B cell (primary cell): ENCODE results near the gene PATE4. TPM values are rescaled to one million over a fixed set of nuclear protein-coding genes. Genes with fewer than 3 reads are reported as not detected.

Experiments
- ATAC-seq: fragments of 200-7000 bp; cut with Tn5 transposase; one replicate; pipeline ENCODE4 v1.10.0; 2021; ENCODE audit warnings: low read depth, mild to moderate bottlenecking, moderate number of reproducible peaks, moderate library complexity
- CTCF ChIA-PET: fragments of 350-600 bp; sonication (Branson Sonifier 250); formaldehyde crosslinking; loops from one replicate; lab custom pipeline; 2021; ENCODE audit warnings: antibody characterized with exemption, inconsistent platforms; lab: Charles Lee
- POLR2A ChIA-PET: fragments of 350-600 bp; sonication (Branson Sonifier 250); formaldehyde crosslinking; loops from one replicate; lab custom pipeline; 2021; ENCODE audit warnings: antibody characterized with exemption; lab: Charles Lee
- DNase-seq: peaks from one replicate; pipeline ENCODE4 v3.0.0; 2013
- H2AFZ ChIP-seq: 2 replicates; pipeline ENCODE4 v1.6.1; 2012; ENCODE audit warnings: mild to moderate bottlenecking, low read depth, low read length; ENCODE audit not compliant: insufficient read depth, poor library complexity, severe bottlenecking
- H3K27ac ChIP-seq, 2 donors: 1 replicate in 1 of 2; 2 replicates in 1 of 2; pipeline ENCODE4 v1.5.1; 2012 to 2013; ENCODE audit warnings: low read length in 2 of 2, mild to moderate bottlenecking in 2 of 2, moderate library complexity in 1 of 2
- H3K27me3 ChIP-seq, 4 experiments: fragments of 200-600 bp in 1 of 4; sonication (generic) in 1 of 4; replicated peaks in 1 of 4; 1 replicate in 2 of 4; 2 replicates in 2 of 4; pipeline versions ENCODE4 v1.6.1 to v1.7.0; 2013 to 2016; ENCODE audit warnings: low read length in 3 of 4, mild to moderate bottlenecking in 2 of 4, mixed read lengths in 1 of 4, moderate library complexity in 1 of 4; ENCODE audit not compliant: insufficient read depth in 4 of 4, control insufficient read depth in 3 of 4; ENCODE audit errors: control extremely low read depth in 1 of 4
- H3K36me3 ChIP-seq, 2 experiments: replicated peaks in 1 of 2; 1 replicate in 1 of 2; 2 replicates in 1 of 2; pipeline versions ENCODE4 v1.6.1 to v1.7.1; 2013; ENCODE audit warnings: low read length in 1 of 2; ENCODE audit not compliant: insufficient read depth in 2 of 2, control insufficient read depth in 1 of 2; ENCODE audit errors: control extremely low read depth in 1 of 2, extremely low read depth in 1 of 2
- H3K4me1 ChIP-seq, 2 donors: fragments of 200-600 bp in 1 of 2; sonication (generic) in 1 of 2; 1 replicate in 1 of 2; 2 replicates in 1 of 2; pipeline versions ENCODE4 v1.5.1 to v1.6.1; 2013 to 2017; ENCODE audit warnings: low read length in 2 of 2; ENCODE audit not compliant: control insufficient read depth in 2 of 2, insufficient read depth in 2 of 2
- H3K4me2 ChIP-seq: replicated peaks from 2 replicates; pipeline ENCODE3; 2012; ENCODE audit warnings: mild to moderate bottlenecking, low read depth, low read length; ENCODE audit not compliant: poor library complexity, severe bottlenecking
- H3K4me3 ChIP-seq, 5 experiments: fragments of 200-600 bp in 1 of 5; sonication (generic) in 1 of 5; 1 replicate in 3 of 5; 2 replicates in 2 of 5; pipeline versions ENCODE4 v1.5.1 to v1.7.0; 2011 to 2016; ENCODE audit warnings: low read length in 4 of 5, mild to moderate bottlenecking in 4 of 5, low read depth in 2 of 5, control low read depth in 1 of 5, moderate library complexity in 1 of 5; ENCODE audit not compliant: insufficient read depth in 1 of 5; ENCODE audit errors: control extremely low read depth in 1 of 5, extremely low read depth in 1 of 5
- H3K79me2 ChIP-seq: fragments of 200-600 bp; sonication (generic); one replicate; pipeline ENCODE4 v1.6.0; 2016; ENCODE audit warnings: low read length; ENCODE audit not compliant: control insufficient read depth, insufficient read depth
- H3K9ac ChIP-seq: fragments of 200-600 bp; sonication (generic); 2 replicates; pipeline ENCODE4 v1.6.1; 2017; ENCODE audit warnings: mild to moderate bottlenecking, low read length, moderate library complexity
- H3K9me3 ChIP-seq, 3 donors: one replicate each; pipeline versions ENCODE4 v1.6.1 to v1.7.1; 2013; ENCODE audit warnings: low read length in 2 of 3; ENCODE audit not compliant: control insufficient read depth in 2 of 3, insufficient read depth in 1 of 3; ENCODE audit errors: control extremely low read depth in 1 of 3
- H4K20me1 ChIP-seq: 2 replicates; pipeline ENCODE4 v1.6.0; 2012; ENCODE audit warnings: mild to moderate bottlenecking, low read length; ENCODE audit not compliant: insufficient read depth, control insufficient read depth, poor library complexity, severe bottlenecking
- H3K27ac Mint-ChIP-seq: one replicate; pipeline ENCODE4 v1.8.0; 2021; ENCODE audit warnings: mixed read lengths
- H3K27me3 Mint-ChIP-seq: one replicate; pipeline ENCODE4 v1.8.0; 2021; ENCODE audit warnings: mixed read lengths
- H3K4me1 Mint-ChIP-seq: one replicate; pipeline ENCODE4 v1.8.0; 2021; ENCODE audit warnings: mixed read lengths
- H3K4me3 Mint-ChIP-seq: one replicate; pipeline ENCODE4 v1.8.0; 2021; ENCODE audit warnings: mixed read lengths
- H3K9me3 Mint-ChIP-seq: one replicate; pipeline ENCODE4 v1.8.0; 2022; ENCODE audit warnings: mixed read lengths; ENCODE audit not compliant: insufficient read depth
- CTCF ChIP-seq: fragments of 200-600 bp; IDR thresholded peaks from one replicate; pipeline ENCODE4 v1.8.0; 2022; ENCODE audit warnings: antibody characterized with exemption, mild to moderate bottlenecking
- EZH2 ChIP-seq: IDR thresholded peaks from 2 replicates; pipeline ENCODE4 v1.6.1; 2012; ENCODE audit warnings: borderline replicate concordance, low read depth, mild to moderate bottlenecking, moderate library complexity, low read length; ENCODE audit not compliant: insufficient read depth, poor library complexity, severe bottlenecking
- WGBS: methylation state at CpG from one replicate; pipeline ENCODE4 v1.1.5; 2013; ENCODE audit warnings: missing lambda C conversion rate; ENCODE audit not compliant: insufficient coverage; 5-methylcytosine and 5-hydroxymethylcytosine counted together
- intact Hi-C: fragments of 100-400 bp; cut with micrococcal nuclease; formaldehyde crosslinking; loops from one replicate; pipeline ENCODE4 v1.10.0; 2022
- polyA plus RNA-seq: library from polyadenylated mRNA; depleted of rRNA; stranded (reverse); fragments of >200 nt; gene quantifications from 2 replicates; pipeline ENCODE4 v1.2.3, GENCODE V29; 2012
- total RNA-seq, 2 donors: library from RNA; stranded (reverse); fragments of 120-200 nt in 1 of 2; gene quantifications; 1 replicate in 1 of 2; 2 replicates in 1 of 2; pipeline versions ENCODE4 v1.2.3 to v1.2.4, GENCODE V29; 2013 to 2022

The PATE4 gene
- total and polyA plus RNA-seq, 2 donors (not counting 1 experiment from before 2014, with no cell fraction given): not detected

- Mint-ChIP-seq H3K9me3 (peaks cover 18% of the 10 kb centered on the region), H3K4me1 (no peaks in the 10 kb centered on the region), H3K27me3 (peaks cover 8% of the 10 kb centered on the region), H3K4me3 (no peak overlapping the region), H3K27ac (no peak overlapping the region)
- Histone ChIP-seq H2AFZ (no peak overlapping the region), H3K36me3 (no peaks in the 10 kb centered on the region), H3K4me3 (no peak overlapping the region), H3K4me2 (no peak overlapping the region), H3K27me3 (no peaks in the 10 kb centered on the region), H4K20me1 (no peaks in the 10 kb centered on the region), H3K4me1 (no peaks in the 10 kb centered on the region), H3K79me2 (no peaks in the 10 kb centered on the region), H3K9me3 (peaks cover 0 to 18% (median 14%) of the 10 kb centered on the region in 3 donors), H3K27ac (no peak overlapping the region), H3K9ac (no peak overlapping the region)
- DNase-seq (no peak), ATAC-seq (no peak)
- no CpG with 5 or more reads among the region's 1 CpG for WGBS
- intact Hi-C loops: no loop called here
- no peak for TF ChIP-seq EZH2
- no peak for TF ChIP-seq CTCF
- CTCF ChIA-PET: no interaction called here
- POLR2A ChIA-PET: no interaction called here
Observed at GRCh38 chr11:125802387-125802786, 30.7 kb upstream of the PATE4 start.

- intact Hi-C loops: no loop called here
- Mint-ChIP-seq H3K9me3 (peaks cover 9% of the 10 kb centered on the region), H3K4me1 (no peaks in the 10 kb centered on the region), H3K4me3 (no peak overlapping the region), H3K27me3 (no peaks in the 10 kb centered on the region), H3K27ac (no peak overlapping the region)
- H3K79me2 ChIP-seq: no peaks in the 10 kb centered on the region
- H3K27ac ChIP-seq: no peak overlapping the region
- no peak overlapping the region for H2AFZ ChIP-seq
- no peaks in the 10 kb centered on the region for H3K4me1 ChIP-seq
- H3K27me3 ChIP-seq: no peaks in the 10 kb centered on the region
- ChIA-PET POLR2A (no interaction called here), CTCF (no interaction called here)
- ATAC-seq (no peak), DNase-seq (no peak)
- H3K36me3 ChIP-seq: no peaks in the 10 kb centered on the region
- peaks cover 0 to 9% (median 4%) of the 10 kb centered on the region in 3 donors for H3K9me3 ChIP-seq
- H3K4me2 ChIP-seq: no peak overlapping the region
- H3K4me3 ChIP-seq: no peak overlapping the region
- no peaks in the 10 kb centered on the region for H4K20me1 ChIP-seq
- no peak for TF ChIP-seq EZH2
- no peak for TF ChIP-seq CTCF
- no peak overlapping the region for H3K9ac ChIP-seq
- WGBS: 94% methylated on average over 1 of the region's 1 CpG
Observed at GRCh38 chr11:125807909-125808308, 25.2 kb upstream of the PATE4 start.
